ENCODE data around the gene FKBP1B. TPM values are rescaled to one million over a fixed set of nuclear protein-coding genes. Genes with fewer than 3 reads are reported as not detected.

The FKBP1B gene
- total and polyA plus RNA-seq, 2 donors (not counting 3 experiments of a cell fraction or from before 2014, with no cell fraction given): 12.9 to 40.2 TPM

GRCh38 chr2:24016853-24017703 is 32.5 kb upstream of the FKBP1B start:
- dilution Hi-C loops (cut with MboI; ENCODE audit: extremely low pct_ligation_motif_present, low sequenced_read_pairs): no loop called here
- CTCF ChIA-PET: interaction anchor here (1.6 kb wide), 1 partner anchor 90 kb away, joined by 5 read pairs; the partner anchor contains the start of gene ATAD2B
- Histone ChIP-seq H3K27ac (ENCODE audit: insufficient read depth, low read depth, low read length) (peak overlapping the region; percentile 94), H3K79me2 (ENCODE audit: control insufficient read depth, insufficient read depth, low read length) (no peaks in the 10 kb centered on the region), H3K4me2 (ENCODE audit: insufficient read depth, low read length) (no peak overlapping the region), H3K4me3 (replicated peaks in 1 of 3; ENCODE audit: insufficient read depth in 1 of 3, low read depth in 1 of 3, low read length in 3 of 3) (no peak overlapping the region), H3K9ac (replicated peaks; ENCODE audit: extremely low read depth, insufficient read depth, low read length) (no peak overlapping the region), H3K27me3 (ENCODE audit: control insufficient read depth in 2 of 2, insufficient read depth in 2 of 2, low read length in 2 of 2) (no peaks in the 10 kb centered on the region), H3K9me1 (replicated peaks; ENCODE audit: control insufficient read depth, extremely low read depth, insufficient read depth, low read length) (no peaks in the 10 kb centered on the region), H3K36me3 (ENCODE audit: control insufficient read depth in 2 of 2, extremely low read depth in 1 of 2, insufficient read depth in 2 of 2, low read length in 2 of 2) (no peaks in the 10 kb centered on the region), H3K9me3 (replicated peaks; ENCODE audit: control insufficient read depth, insufficient read depth, low read length) (no peaks in the 10 kb centered on the region), H2AFZ (ENCODE audit: low read depth, low read length) (no peak overlapping the region), H3K4me1 (ENCODE audit: control insufficient read depth, extremely low read depth, insufficient read depth, low read length) (peaks cover 24% of the 10 kb centered on the region), H4K20me1 (replicated peaks; ENCODE audit: control insufficient read depth, extremely low read depth, insufficient read depth, low read length) (no peaks in the 10 kb centered on the region)
- POLR2A ChIA-PET: no interaction called here
- FAIRE-seq (no peak), DNase-seq (ENCODE audit: low read depth, low spot score) (no peak)
- TF ChIP-seq POLR2AphosphoS5 (IDR thresholded peaks at IDR 0.05; ENCODE audit: insufficient read depth, low read depth, low read length) (no peak), FOS (IDR thresholded peaks at IDR 0.05; ENCODE audit: borderline replicate concordance, insufficient read depth, low read length) (no peak), GATA2 (IDR thresholded peaks at IDR 0.05; ENCODE audit: insufficient read depth, insufficient read length, low read depth, low read length) (no peak), MAX (IDR thresholded peaks at IDR 0.05; ENCODE audit: insufficient read depth, insufficient read length) (no peak), JUN (IDR thresholded peaks at IDR 0.05; ENCODE audit: borderline replicate concordance, insufficient read depth, insufficient read length, low read depth) (no peak), CTCF (IDR thresholded peaks at IDR 0.05; ENCODE audit: extremely low read depth in 1 of 2, insufficient read depth in 1 of 2, low read depth in 1 of 2, low read length in 2 of 2) (no peak), POLR2A (IDR thresholded peaks at IDR 0.05; ENCODE audit: low read depth, low read length) (no peak), EZH2 (IDR thresholded peaks at IDR 0.05; ENCODE audit: borderline replicate concordance, low read depth, low read length, severe bottlenecking) (no peak), MYC (IDR thresholded peaks at IDR 0.05; ENCODE audit: low read depth, low read length) (no peak)
- intact Hi-C loops (cut with micrococcal nuclease): no loop called here
- no TSS peak for BruUV-seq (replicated peaks)
